ENCODE measurements around the gene KIRREL2.
"Not testable (repeated sequence)": the region's sequence is repeated elsewhere in the genome, so short reads cannot be mapped to it uniquely, and the experiment has no call there.

Gene KIRREL2

DNA sequence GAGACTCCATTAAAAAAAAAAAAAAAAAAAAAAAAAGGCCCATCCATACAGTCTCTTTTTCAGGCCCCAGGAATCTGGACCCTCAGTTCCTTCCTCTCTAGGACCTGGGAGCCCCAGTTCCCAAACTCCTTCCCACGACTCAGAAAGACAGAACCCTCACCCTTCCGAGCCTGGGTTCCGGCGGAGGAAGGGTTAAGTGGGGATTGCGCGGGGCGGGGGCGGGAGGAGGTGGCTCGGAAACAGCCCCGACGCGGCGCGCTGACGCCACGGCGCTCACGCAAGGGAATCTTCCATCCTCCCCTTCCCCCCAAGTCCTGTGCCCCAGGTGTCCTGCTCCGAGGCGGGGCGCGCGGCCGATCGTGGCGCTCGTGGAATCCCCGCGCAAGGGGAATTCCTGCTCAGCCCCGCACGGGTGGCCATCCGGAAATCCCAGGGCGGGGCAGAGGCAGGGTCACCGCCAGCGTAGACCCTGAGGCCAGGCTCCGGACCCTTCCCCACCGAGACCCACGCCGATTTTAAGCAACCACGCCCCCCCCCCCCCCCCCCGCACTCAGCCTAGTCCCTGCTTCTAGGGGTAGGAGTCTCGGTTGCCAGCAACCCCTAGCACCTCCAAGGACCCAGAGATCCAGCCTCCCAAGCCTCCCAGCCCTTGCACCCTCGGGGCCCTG lies 43.0 kb downstream of the KIRREL2 start:
- no peak for FAIRE-seq

DNA sequence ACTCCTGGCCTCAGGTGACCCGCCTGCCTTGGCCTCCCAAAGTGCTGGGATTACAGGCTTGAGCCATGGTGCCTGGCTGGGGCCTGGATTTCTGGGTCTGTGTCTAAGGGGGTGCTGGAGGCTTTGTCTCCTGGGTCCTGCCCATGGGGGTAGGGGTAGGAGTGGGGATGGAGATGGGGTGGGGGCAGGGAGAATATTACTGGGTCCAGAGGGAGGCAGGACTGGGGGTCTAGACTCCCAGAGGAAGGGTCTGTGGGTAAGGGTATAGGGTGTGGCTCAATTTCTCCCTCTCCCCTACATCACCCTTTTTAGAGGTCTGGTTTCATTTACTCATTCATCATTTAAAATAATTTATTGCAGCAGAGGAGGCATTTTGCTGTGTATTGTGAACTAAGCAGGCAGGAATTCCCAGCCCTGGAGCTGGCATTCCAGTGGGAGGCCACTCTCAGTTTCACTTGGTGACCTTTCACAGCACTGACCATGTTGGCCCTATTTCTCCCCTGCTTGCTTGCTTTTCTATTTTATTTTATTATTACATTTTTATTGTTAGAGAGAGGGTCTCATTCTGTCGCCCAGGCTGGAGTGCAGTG lies 44.4 kb downstream of the KIRREL2 start:
- FAIRE-seq: no peak

DNA sequence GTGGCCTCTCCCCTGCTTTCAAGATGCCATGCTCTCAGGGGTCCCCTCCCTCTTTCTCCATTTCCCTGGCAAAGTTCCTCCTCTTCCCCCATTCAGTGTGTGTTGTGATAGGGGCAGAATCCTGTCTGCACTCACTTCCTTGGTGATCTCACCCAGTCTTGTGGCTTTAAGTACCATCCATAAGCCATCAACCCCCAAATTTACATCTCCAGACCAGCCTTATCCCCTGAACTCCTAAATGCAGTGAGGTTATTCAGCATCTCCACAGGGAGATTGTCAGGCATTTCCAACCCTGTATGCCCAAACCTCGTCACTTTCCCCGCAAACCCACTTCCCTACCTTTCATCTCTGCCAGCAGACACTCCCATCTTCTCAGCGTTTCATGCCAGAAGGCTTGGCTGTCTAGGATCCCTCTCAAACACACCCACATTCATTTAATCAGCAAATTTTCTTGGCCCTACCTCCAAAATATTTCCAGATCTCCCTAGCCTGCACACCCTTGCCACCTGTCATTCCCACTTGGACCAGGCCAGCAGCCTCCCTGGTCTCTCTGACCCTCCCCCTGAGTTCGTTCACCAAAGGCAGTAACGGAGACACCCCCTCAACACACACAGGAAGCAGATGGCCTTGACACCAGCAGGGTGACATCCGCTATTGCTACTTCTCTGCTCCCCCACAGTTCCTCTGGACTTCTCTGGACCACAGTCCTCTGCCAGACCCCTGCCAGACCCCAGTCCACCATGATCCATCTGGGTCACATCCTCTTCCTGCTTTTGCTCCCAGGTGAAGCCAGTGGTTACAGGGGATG lies 45.3 kb downstream of the KIRREL2 start, which contains the start of gene HCST:
Gene HCST (plus strand): TSS at position 676 of the 808 bp plus-strand sequence. CDS start 65 bp downstream, at position 741.
- no peak for FAIRE-seq

DNA sequence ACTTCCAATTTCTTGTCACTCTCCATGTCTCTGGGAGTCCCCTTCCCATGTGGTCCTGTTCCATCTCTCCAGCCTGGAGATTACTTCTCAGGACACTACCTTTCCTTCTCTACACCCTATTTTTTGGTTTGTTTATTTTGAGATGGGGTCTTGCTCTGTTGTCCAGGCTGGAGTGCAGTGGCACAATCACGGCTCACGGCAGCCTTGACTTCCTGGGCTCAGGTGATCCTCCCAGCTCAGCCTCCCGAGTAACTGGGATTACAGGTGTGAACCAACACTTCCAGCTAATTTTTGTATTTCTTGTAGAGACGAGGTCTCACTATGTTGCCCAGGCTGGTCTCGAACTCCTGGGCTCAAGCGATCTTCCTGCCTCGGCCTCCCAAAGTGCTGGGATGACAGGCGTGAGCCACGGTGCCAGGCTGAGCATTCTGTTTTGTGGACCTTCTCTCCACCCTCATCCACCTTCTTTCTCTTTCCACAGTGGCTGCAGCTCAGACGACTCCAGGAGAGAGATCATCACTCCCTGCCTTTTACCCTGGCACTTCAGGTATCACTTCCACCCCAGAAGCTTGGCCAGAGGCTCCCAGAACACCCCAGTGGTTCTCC lies 46.3 kb downstream of the KIRREL2 start:
- no peak for FAIRE-seq

DNA sequence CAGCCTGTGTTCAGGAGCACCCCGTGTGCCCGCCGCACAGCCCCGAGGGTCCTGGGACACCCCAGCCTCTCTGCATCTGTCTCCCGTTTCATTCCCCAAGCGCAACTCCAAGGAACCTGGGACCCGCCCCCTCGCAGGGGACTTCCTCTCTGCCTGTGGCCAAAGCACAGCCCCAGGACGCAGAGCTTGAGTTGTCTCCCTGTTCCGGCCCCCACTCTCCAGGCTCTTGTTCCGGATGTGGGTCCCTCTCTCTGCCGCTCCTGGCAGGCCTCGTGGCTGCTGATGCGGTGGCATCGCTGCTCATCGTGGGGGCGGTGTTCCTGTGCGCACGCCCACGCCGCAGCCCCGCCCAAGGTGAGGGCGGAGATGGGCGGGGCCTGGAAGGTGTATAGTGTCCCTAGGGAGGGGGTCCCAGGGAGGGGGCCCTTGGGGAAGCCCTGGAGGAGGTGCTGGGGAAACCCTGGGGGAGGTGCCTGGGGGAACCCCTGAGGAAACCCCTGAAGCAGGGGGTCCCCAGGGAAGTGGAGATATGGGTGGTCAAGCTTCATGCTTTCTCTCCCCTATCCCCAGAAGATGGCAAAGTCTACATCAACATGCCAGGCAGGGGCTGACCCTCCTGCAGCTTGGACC lies 47.0 kb downstream of the KIRREL2 start:
- no peak for FAIRE-seq

DNA sequence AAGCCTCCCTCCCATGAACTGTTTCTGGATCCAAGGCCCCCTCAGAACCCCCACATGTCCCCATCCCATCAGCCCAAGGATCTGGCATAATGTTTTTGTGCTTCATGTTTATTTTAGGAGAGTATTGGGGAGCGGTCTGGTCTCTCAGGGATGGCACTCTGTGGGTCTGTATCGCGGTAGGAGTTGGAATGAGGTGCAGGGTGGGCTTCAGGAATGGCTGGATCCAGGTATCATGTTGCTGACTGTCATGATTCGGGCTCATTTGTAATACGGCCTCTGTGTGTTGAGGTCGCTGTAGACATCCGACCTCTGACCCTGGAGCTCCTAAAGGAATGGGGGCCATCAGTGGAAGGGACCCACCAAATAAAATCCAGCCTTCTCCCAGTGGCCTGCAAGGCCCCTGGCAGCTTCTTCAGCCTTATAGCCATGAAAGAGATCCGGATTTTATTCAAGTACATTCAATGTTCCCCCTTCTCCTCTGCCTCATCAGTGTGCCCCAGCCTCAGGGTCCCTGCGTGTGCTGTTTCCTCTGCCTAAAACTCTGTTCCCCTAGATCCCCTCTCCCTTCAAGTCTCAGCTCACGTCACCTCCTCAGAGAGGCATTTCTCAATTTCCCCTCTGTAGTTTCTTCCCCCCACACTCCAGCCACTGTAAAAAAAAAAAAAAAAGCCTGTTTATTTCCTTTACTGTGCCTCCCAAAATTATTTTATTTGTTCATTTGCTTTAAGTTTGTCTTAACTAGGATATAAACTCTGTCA lies 47.8 kb downstream of the KIRREL2 start:
- no peak for FAIRE-seq

DNA sequence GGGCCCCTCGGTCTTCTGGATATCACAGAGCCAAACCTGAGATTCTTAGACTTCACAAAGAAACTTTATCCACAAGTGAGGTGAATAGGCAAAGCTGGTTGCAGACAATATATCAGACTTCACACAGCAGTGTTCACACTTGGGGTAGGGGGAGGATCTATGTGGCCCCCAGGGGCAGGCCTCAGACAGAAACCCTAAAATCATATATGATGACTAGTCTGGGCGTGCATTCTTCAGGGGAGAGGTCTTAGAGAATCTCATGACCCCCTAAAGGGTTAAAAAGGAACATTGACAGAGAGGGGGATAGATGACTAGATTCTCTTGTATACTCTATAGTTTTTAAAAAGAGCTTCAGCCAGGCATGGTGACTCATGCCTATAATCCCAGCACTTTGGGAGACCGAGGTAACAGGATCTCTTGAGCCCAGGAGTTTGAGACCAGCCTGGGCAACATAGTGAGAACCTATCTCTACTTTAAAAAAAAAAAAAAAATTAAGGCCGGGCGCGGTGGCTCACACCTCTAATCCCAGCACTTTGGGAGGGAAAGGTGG lies 48.5 kb downstream of the KIRREL2 start:
- no peak for FAIRE-seq

DNA sequence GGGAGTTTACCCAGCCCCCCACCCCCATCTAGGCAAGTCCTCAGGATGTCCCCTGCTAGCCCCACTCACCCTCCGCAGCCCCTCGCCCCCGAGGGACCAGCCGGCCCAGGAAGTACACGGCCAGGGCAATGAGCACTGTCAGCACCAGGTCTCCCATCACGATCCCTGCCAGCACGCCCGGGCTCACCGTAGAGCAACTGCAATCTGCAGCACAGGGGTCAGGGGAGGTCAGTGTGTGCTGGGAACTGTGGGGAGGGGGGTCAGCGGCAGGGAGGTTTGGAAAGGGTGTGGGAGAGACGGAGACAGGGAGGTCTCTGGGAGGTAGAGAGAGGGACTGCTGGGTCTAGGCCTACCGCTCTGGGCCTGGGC lies 50.6 kb downstream of the KIRREL2 start:
- no peak for FAIRE-seq

DNA sequence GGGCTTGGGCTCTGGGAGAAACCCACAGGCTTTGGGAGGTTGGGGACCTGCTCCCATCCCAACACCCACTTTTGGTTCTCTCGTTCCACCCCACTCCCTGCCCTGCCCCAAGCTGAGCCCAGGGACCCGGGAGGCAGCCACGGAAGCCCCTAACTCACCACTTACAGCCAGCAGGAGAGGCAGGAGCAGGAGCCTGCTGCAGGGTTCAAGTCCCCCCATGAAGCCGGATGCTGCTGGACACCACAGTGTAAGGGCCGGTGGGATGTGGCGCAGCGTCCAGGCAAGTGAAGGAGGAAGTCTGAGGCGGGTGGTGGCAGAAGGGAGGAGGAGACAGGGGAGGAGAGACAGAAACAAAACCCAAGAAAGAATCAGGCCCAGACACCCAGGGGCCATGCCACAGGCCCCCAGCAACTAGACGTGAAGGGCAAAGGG lies 51.3 kb downstream of the KIRREL2 start, which contains the start of gene TYROBP:
Gene TYROBP (minus strand): TSS at position 286 of the 432 bp plus-strand sequence. CDS start 67 bp downstream, at position 219.
- no peak for FAIRE-seq

DNA sequence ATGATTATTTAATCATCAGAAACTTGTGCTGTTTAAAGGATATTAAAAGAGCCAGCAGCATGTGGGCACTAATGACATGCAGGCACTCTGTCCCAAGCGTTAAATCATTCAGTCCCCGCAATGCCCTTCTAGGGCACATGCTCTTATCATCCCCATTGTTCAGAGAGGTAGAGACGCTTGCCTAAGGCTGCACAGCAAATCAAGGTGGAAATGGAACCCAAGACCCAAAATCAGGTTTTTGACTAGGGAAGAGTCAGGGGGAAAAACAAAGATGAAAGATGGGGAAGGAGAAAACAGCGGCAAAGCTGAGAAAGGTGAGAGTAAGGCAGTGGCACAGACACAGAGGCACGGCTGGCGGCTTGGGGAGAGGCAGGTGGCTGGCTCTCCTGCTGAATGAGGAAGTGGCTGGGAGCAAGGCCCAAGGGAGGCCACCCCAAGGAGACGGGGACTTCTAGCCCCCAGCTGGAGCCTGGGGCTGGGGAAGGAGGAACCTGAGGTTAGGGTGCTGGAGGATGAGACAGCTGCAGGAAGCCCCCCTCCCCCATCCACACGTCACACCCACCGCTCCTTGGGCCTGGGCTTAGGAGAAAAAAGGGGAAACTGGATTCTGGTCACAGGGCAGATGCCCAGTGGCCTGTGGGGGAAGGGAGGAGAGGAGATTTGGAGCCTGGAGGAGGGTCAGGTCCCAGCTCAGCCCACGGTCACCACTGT lies 52.4 kb downstream of the KIRREL2 start:
- FAIRE-seq: no peak

DNA sequence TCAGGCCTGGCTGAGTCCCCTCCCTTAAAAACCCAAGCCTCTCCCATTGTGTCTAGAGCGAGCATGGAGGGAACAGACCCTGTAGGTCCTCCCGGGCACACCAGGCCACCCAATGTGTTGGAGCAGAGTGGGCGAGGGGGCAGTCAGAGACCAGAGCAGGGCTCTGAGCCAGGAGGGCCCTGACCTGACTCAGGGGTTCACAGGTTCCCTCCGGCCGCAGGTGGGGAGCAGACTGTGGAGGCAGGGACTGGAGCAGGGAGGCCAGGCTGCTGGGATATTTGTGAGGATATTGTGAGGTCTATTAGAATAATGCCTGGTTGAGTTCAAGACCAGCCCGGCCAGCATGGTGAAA lies 52.9 kb downstream of the KIRREL2 start:
- no peak for FAIRE-seq

DNA sequence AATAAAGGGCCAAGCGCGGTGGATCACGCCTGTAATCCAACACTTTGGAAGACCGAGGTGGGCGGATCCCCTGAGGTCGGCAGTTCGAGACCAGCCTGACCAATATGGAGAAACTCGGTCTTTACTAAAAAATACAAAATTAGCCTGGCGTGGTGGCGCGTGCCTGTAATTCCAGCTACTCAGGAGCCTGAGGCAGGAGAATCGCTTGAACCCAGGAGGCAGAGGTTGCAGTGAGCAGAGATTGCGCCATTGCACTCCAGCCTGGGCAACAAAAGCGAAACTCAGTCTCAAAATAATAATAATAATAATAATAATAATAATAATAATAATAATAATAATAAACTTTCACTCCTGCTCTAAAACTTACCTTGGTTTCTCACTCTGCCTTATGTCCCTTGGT lies 53.6 kb downstream of the KIRREL2 start:
- not testable (repeated sequence) for FAIRE-seq

DNA sequence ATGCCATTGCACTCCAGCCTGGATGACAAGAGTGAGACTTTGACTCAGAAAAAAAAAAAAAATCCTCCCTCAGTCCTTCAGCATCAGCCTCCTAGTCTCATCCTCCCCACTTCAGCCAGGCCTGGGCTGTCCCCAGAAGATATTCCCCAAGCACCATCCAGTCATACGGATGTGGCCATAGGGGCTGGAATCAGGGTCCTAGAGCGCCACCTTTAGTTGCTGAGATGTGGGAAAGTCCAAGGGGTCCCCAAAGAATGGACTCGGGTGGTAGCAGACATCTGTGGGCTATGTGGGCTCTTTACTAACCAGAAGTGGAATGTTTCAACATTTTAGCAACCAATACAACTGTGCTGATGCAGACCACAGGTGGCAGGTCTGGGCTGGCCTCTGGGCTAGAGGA lies 54.5 kb downstream of the KIRREL2 start:
- no peak for FAIRE-seq

DNA sequence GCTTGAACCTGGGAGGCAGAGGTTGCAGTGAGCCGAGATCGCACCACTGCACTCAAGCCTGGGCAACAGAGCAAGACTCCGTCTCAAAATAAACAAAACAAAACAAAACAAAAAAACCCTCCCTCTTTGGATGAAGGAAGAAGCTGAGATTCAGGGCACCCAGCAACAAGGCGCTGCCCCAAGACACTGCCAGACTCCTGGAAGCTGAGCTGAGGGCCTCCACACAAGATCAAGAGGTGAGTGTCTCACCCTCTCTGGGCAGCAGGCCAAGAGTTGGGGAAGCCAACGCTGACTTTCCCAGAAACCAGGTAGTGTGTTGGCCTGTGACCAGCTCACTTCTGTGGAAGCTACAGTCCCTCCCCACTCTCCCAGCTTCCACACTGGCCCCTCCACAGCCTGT lies 55.1 kb downstream of the KIRREL2 start:
- FAIRE-seq: no peak

DNA sequence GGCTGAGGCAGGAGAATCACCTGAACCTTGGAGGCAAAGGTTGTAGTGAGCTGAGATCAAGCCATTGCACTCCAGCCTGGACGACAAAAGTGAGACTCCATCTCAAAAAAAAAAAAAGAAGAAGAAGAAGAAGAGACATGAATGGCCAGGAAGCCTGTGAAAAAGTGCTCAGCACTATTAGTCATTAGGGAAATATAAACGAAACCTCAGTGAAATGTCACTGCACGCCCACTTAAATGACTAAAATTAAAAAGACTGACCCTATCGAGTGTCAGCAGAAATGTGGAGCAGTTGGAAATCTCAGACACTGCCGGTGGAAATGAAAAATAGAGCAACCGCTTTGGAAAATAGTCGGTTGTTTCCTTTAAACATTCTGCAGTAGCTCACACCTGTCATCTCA lies 56.9 kb downstream of the KIRREL2 start:
- no peak for FAIRE-seq

DNA sequence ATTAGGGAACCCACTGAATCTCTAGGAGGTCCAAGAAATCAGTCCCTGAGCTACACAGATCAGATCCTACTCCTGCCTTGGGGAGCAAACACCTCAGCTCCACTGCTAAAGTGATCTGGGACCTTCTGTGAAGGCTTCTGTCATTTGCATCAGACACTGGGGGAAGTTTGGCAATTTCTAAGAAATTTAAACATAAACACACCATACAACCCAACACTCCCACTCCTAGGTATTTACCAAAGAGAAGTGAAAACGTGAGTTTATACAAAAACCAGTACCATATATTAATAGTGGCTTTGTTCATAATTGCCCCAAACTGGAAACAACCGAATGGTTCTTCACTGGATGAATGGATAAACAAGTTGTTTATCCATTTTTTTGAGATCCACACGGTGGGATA lies 58.7 kb downstream of the KIRREL2 start:
- no peak for FAIRE-seq

All from A204.1 (cell line).